Right lobe of liver (tissue), 6 donors: ENCODE data around the gene SRSF6. TPM values are rescaled to one million over a fixed set of nuclear protein-coding genes. Genes with fewer than 3 reads are reported as not detected.

ENCODE experiments used
- ATAC-seq, 4 donors: fragments of 200-7000 bp; cut with Tn5 transposase; one replicate each; pipeline ENCODE4 v1.9.1; 2020; ENCODE audit warnings: mild to moderate bottlenecking in 4 of 4, moderate library complexity in 4 of 4
- DNase-seq, 3 donors: peaks; one replicate each; pipeline ENCODE4 v3.0.0-alpha.2; 2020
- H3K27ac ChIP-seq, 3 donors: fragments of 200-600 bp; one replicate each; pipeline ENCODE4 v1.8.0; 2022
- H3K27me3 ChIP-seq, 2 donors: fragments of 200-600 bp; one replicate each; pipeline ENCODE4 v1.8.0; 2022
- H3K36me3 ChIP-seq, 4 donors: fragments of 200-600 bp; sonication (generic) in 1 of 4; one replicate each; pipeline versions ENCODE4 v1.5.1 to v1.8.0; 2017 to 2022; ENCODE audit warnings: control low read depth in 1 of 4
- H3K4me1 ChIP-seq, 4 donors: fragments of 200-600 bp; sonication (generic) in 1 of 4; one replicate each; pipeline versions ENCODE4 v1.5.1 to v1.8.0; 2017 to 2022; ENCODE audit warnings: control low read depth in 1 of 4
- H3K4me3 ChIP-seq, 3 donors: fragments of 200-600 bp; one replicate each; pipeline ENCODE4 v1.8.0; 2022
- H3K9me3 ChIP-seq, 4 donors: fragments of 200-600 bp; sonication (generic) in 1 of 4; one replicate each; pipeline versions ENCODE4 v1.5.1 to v1.8.0; 2017 to 2022; ENCODE audit warnings: control low read depth in 1 of 4
- POLR2A ChIP-seq: fragments of 450-650 bp; IDR thresholded peaks from one replicate; pipeline ENCODE4 v1.6.1; 2017; ENCODE audit warnings: antibody characterized with exemption, mild to moderate bottlenecking
- whole genome bisulfite sequencing: methylation state at CpG from one replicate; pipeline ENCODE4 v1.1.6; 2018; ENCODE audit warnings: low coverage, low lambda C conversion rate; ENCODE audit not compliant: insufficient coverage; ENCODE audit errors: missing lambda C conversion rate; 5-methylcytosine and 5-hydroxymethylcytosine counted together
- intact Hi-C, 2 donors: fragments of 100-400 bp; cut with DNase I; formaldehyde crosslinking; loops; one replicate each; pipeline versions ENCODE4 v1.11.2 to v1.14.1; 2022
- total RNA-seq, 6 experiments: library from RNA; depleted of rRNA in 2 of 6; stranded (reverse); fragments of >200 nt in 2 of 6; fragmentation: NEBNext Ultra II Directional in 3 of 6; extraction: Animal tissue kit (Norgen Biotek cat#: 25700) in 3 of 6; gene quantifications; one replicate each; pipeline versions ENCODE4 v1.1.0 to v1.2.4, GENCODE V29; 2016 to 2023
- TF ChIP-seq, protein P1 (sequence below), 4 donors: fragments of 200-600 bp in 3 of 4; fragments of 450-650 bp in 1 of 4; IDR thresholded peaks; one replicate each; pipeline versions ENCODE4 v1.5.1 to v1.8.0; 2016 to 2022; ENCODE audit warnings: antibody characterized with exemption in 4 of 4, mild to moderate bottlenecking in 2 of 4
- donor health status: DM: no; HTN: yes; CAD: no.
- donor health status: DM: no; HTN: no; CAD: no.
- donor health status: DM: no; HTN: no; CAD: no.
- donor health status: DM: no; HTN: yes; CAD: no.
- donor health status: DM: no; HTN: yes; CAD: no.

The SRSF6 gene
- total RNA-seq, 6 experiments from 2014 or later, result 35.1 to 111 (median 76.8) TPM

DNA sequence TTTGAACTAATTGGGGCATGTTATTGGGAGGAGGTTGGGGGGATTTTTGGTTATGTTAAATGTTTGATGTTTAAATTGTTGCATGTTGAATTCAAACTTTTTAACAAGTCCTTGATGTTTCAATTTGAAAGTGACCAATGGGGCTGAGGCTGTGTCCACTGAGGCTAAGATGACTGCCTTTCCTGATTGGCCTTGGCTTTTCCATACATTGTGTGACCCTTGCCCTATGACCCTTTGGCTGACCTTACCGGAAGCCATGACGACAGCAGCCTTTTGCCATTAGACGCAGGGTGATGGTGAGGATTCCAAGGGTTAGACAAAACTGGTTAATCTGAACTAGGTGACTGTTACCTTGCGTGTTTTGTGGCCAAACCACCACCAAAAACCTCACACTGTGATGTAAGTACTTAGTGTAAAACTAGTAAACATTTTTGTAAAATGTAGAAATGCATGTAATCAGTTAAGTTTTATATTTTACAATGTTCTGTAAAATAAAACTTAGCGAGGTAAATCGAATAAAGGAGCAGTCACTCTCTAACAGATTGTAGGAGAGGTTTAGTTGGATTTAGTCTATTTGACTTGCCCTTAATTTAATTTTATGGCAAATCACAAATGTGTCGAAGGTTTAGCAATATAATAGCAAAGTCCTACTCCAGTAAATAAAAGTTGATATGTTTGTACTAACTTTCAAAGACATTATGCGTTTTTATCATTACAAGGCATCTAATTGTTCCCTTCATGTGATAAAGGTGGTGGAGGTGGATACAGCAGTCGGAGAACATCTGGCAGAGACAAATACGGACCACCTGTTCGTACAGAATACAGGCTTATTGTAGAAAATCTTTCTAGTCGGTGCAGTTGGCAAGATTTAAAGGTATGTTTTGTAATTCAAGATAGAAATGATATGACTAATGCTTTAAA is 1.6 kb downstream of the SRSF6 start:
- H3K4me3 ChIP-seq, result peak overlapping the region; percentile 89 to 94 (median 93)
- H3K36me3 ChIP-seq, result peaks cover 9 to 52% (median 31%) of the 10 kb centered on the region in 4 donors
- WGBS, result 52% methylated on average over 12 of the region's 12 CpGs
- peaks cover 0 to 23% (median 5%) of the 10 kb centered on the region in 4 donors for H3K4me1 ChIP-seq
- ATAC-seq (no peak), DNase-seq (no peak)
- peak overlapping the region in 2 of 3 donors; percentile 100 for H3K27ac ChIP-seq
- H3K9me3 ChIP-seq, result no peaks in the 10 kb centered on the region
- no peak for TF ChIP-seq POLR2A
- TF ChIP-seq, protein P1, sequence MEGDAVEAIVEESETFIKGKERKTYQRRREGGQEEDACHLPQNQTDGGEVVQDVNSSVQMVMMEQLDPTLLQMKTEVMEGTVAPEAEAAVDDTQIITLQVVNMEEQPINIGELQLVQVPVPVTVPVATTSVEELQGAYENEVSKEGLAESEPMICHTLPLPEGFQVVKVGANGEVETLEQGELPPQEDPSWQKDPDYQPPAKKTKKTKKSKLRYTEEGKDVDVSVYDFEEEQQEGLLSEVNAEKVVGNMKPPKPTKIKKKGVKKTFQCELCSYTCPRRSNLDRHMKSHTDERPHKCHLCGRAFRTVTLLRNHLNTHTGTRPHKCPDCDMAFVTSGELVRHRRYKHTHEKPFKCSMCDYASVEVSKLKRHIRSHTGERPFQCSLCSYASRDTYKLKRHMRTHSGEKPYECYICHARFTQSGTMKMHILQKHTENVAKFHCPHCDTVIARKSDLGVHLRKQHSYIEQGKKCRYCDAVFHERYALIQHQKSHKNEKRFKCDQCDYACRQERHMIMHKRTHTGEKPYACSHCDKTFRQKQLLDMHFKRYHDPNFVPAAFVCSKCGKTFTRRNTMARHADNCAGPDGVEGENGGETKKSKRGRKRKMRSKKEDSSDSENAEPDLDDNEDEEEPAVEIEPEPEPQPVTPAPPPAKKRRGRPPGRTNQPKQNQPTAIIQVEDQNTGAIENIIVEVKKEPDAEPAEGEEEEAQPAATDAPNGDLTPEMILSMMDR (IDR thresholded peaks at IDR 0.05), result no peak
- intact Hi-C loops, result no loop called here
- H3K27me3 ChIP-seq, result no peaks in the 10 kb centered on the region

DNA sequence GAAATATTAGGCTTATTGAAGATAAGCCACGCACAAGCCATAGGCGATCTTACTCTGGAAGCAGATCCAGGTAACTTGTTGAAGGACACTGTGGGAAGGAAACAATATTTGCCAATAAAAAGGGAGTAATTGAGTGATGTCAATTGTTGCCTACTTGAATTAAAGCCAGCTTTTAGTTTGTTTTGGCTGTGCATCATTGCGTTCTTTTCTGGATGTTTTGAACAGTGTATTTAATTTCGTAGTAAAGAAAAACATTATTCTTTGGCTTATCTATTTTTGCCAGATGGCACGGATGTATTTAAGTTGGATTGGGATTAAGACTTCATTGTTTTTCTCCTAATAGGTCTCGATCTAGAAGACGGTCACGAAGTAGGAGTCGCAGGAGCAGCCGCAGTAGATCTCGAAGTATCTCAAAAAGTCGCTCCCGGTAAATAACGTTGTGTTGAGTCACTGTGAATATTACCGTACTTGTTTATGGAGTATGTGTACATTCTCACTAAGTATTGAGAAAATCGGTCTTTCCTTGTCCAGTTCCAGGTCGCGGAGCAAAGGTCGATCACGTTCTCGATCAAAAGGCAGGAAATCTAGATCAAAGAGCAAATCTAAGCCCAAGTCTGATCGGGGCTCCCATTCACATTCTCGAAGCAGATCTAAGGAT is 2.6 kb downstream of the SRSF6 start:
- no peak overlapping the region for H3K27ac ChIP-seq
- peaks cover 0 to 27% (median 5%) of the 10 kb centered on the region in 4 donors for H3K4me1 ChIP-seq
- H3K4me3 ChIP-seq, result peak overlapping the region in 1 of 3 donors; percentile 89
- 49% methylated on average over 23 of the region's 23 CpGs for WGBS
- no peak for ATAC-seq
- peak in 1 of 3 donors; percentile 37 for DNase-seq
- H3K27me3 ChIP-seq, result no peaks in the 10 kb centered on the region
- no peak for TF ChIP-seq POLR2A
- peaks cover 12 to 61% (median 34%) of the 10 kb centered on the region in 4 donors for H3K36me3 ChIP-seq
- intact Hi-C loops, result no loop called here
- H3K9me3 ChIP-seq, result no peaks in the 10 kb centered on the region

DNA sequence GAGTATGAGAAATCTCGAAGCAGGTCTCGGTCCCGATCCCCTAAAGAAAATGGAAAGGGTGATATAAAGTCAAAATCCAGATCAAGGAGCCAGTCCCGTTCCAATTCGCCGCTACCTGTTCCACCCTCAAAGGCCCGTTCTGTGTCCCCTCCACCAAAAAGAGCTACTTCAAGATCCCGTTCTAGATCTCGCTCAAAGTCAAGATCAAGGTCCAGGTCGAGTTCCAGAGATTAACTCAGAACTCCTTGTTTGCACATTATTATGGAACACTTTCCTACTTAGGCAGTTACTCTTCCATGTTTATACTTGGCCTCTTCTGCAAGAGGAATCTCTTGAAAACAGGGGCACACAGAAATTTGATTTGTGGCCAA is 3.1 kb downstream of the SRSF6 start:
- Histone ChIP-seq H3K9me3 (no peaks in the 10 kb centered on the region), H3K4me1 (peaks cover 0 to 32% (median 5%) of the 10 kb centered on the region in 4 donors), H3K4me3 (no peak overlapping the region), H3K27ac (no peak overlapping the region), H3K36me3 (peaks cover 12 to 66% (median 37%) of the 10 kb centered on the region in 4 donors), H3K27me3 (no peaks in the 10 kb centered on the region)
- intact Hi-C loops, result no loop called here
- DNase-seq (no peak), ATAC-seq (no peak)
- WGBS, result 83% methylated on average over 10 of the region's 10 CpGs
- TF ChIP-seq, protein P1 (IDR thresholded peaks at IDR 0.05), result no peak
- no peak for TF ChIP-seq POLR2A

DNA sequence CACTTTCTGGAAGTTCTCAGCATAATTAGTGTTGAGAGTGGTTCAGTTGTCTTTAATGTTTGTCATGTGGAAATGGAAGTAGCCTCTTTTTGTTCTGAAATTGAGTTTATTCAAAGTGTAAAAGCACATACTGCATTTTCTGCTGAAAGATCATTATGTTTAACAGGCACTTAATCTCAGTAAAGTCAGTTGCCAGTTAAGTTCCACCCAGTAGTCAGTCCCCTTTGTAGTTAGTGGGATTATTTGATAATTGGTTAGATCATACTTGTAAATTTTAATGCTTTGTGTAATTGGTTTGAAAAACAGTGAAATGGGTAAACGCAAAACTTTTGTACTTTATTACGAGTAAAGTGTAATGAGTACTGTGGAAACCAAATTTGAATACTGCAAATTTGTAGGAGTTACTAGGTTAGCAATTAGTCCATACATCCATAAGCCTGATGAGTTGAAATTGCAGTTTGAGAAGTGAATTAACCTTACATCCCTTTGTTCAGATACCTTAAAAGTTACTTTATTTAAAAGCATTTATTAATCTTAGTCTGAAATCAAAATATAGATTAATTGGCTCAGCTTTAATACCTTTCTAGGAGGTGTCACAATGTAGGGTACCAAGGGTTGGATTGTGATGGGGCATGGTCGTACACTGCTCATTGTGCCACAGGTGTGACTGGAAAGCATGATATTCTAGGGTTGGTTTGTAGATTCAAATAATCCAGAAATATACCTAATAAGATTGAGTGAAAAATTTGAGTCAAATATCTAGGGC is 4.4 kb downstream of the SRSF6 start:
- no peak for DNase-seq
- intact Hi-C loops, result no loop called here
- no peak for ATAC-seq
- Histone ChIP-seq H3K36me3 (peaks cover 12 to 75% (median 37%) of the 10 kb centered on the region in 4 donors), H3K27ac (no peak overlapping the region), H3K4me3 (no peak overlapping the region), H3K9me3 (no peaks in the 10 kb centered on the region), H3K27me3 (no peaks in the 10 kb centered on the region), H3K4me1 (peaks cover 0 to 32% (median 5%) of the 10 kb centered on the region in 4 donors)
- 85% methylated on average over 3 of the region's 3 CpGs for WGBS
- no peak for TF ChIP-seq POLR2A
